Measurements from ENCODE around the gene PROCA1. TPM values are rescaled to one million over a fixed set of nuclear protein-coding genes. Genes with fewer than 3 reads are reported as not detected.
A peak's percentile ranks its signal among the peaks of the same experiment; 100 is the strongest.

Gene PROCA1
- total and polyA plus RNA-seq, 9 of the 15 experiments (the other 6 are each of a cell fraction or from before 2014, with no cell fraction given): 0.78 to 16.2 (median 5.6) TPM

GRCh38 chr17:28750178-28751047, 38.7 kb upstream of the PROCA1 start (continued):
- TF ChIP-seq HEY1 (CRISPR knock-in tag; IDR thresholded peaks at IDR 0.05; ENCODE audit: borderline replicate concordance) (no peak), TFAM (CRISPR knock-in tag; conservative IDR thresholded peaks at IDR 0.05) (no peak), STAT5B (CRISPR knock-in tag; IDR thresholded peaks at IDR 0.05) (no peak), ZNF766 (CRISPR knock-in tag; conservative IDR thresholded peaks at IDR 0.05) (no peak), ZNF282 (CRISPR knock-in tag; IDR thresholded peaks at IDR 0.05) (no peak), E2F5 (CRISPR knock-in tag; IDR thresholded peaks at IDR 0.05) (no peak), MXI1 (IDR thresholded peaks at IDR 0.05; ENCODE audit: low read depth, low read length) (no peak), BCLAF1 (IDR thresholded peaks at IDR 0.05; ENCODE audit: borderline replicate concordance in 1 of 2, control insufficient read depth in 1 of 2, low read depth in 2 of 2, low read length in 1 of 2) (peak in 1 of 2 experiments; percentile 28; a peak in 2 of 4 replicates), ZNF184 (CRISPR knock-in tag; IDR thresholded peaks at IDR 0.05) (no peak), ZNF3 (CRISPR knock-in tag; IDR thresholded peaks at IDR 0.05) (no peak), ZNF445 (CRISPR knock-in tag; IDR thresholded peaks at IDR 0.05; ENCODE audit: low read depth) (0 out of 2 replicates have a peak, but pooled peaks have one; percentile 6), ZC3H4 (CRISPR knock-in tag; IDR thresholded peaks at IDR 0.05; ENCODE audit: borderline replicate concordance) (no peak), ZEB2 (IDR thresholded peaks at IDR 0.05) (no peak), ZFP30 (CRISPR knock-in tag; IDR thresholded peaks at IDR 0.05; ENCODE audit: borderline replicate concordance) (no peak), JUN (IDR thresholded peaks at IDR 0.05; ENCODE audit: borderline replicate concordance, low read depth, low read length) (no peak), JUN (CRISPR knock-in tag; IDR thresholded peaks at IDR 0.05; ENCODE audit: borderline replicate concordance) (no peak), EP300 (IDR thresholded peaks at IDR 0.05; ENCODE audit: low read length) (no peak), MITF (IDR thresholded peaks at IDR 0.05) (no peak), NR0B1 (IDR thresholded peaks at IDR 0.05; ENCODE audit: partially characterized antibody) (no peak), ZFP36 (IDR thresholded peaks at IDR 0.05; ENCODE audit: low read depth, low read length, partially characterized antibody) (peak; percentile 17)
